Prostate gland (tissue), 2 donors: Measurements from ENCODE around the gene RAB6A.

ENCODE experiments used
- CTCF ChIP-seq, 4 experiments: fragments of 200-600 bp in 2 of 4; fragments of 450-650 bp in 2 of 4; sonication (generic) in 2 of 4; IDR thresholded peaks; 1 replicate in 3 of 4; 2 replicates in 1 of 4; pipeline ENCODE4 v1.5.1; 2016 to 2019; ENCODE audit warnings: antibody characterized with exemption in 4 of 4, mild to moderate bottlenecking in 2 of 4, moderate library complexity in 2 of 4
- POLR2A ChIP-seq: fragments of 450-650 bp; IDR thresholded peaks from one replicate; pipeline ENCODE4 v1.6.1; 2016; ENCODE audit warnings: antibody characterized with exemption, mild to moderate bottlenecking

DNA sequence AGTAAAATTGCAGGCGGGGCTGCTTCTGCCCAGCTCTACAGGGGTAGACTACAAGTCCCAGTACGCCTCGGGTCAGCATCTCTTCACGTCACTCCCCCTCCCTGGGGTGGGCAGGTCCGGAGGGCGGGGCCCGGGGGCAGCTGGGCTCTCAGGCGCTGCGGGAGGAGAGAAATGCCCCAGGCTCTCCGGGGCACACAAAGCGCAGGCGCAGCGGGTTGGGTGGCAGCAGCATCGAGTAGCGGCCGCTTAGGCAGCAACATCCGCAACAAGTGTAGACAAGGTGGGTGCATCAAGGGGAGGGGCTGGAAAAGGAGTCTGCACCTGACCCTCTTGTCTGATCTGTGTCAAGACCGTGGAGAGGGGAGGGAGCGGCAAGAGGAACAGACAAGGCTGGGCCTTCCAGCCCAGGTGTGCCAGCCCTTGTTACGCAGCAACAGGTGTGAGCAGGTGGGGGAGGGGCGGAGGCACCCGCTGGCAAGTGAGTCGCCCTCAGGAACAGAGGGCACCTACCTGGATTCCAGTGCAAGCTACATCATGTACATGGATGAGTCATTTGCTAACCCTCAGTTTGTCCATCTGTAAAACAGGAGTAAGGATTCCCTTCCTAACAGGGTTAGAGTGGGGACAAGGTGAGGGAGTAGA is 113.3 kb downstream of the RAB6A start:
- no peak for TF ChIP-seq CTCF (IDR thresholded peaks at IDR 0.05)
- no peak for TF ChIP-seq POLR2A
